Thoracic aorta (tissue), 2 donors: ENCODE results near the gene CCDC117. TPM values are rescaled to one million over a fixed set of nuclear protein-coding genes. Genes with fewer than 3 reads are reported as not detected.
"Not testable (repeated sequence)": the region's sequence is repeated elsewhere in the genome, so short reads cannot be mapped to it uniquely, and the experiment has no call there.

Experiments
- ATAC-seq: fragments of 150-250 bp; one replicate; pipeline ENCODE4 v1.8.0; 2017; ENCODE audit warnings: low read depth; ENCODE audit not compliant: insufficient number of reproducible peaks, low FRiP score
- DNase-seq: peaks from one replicate; pipeline ENCODE4 v3.0.0-alpha.2; 2020; ENCODE audit warnings: low spot score
- H3K27ac ChIP-seq, 2 donors: fragments of 200-600 bp; sonication (generic); 1 replicate in 1 of 2; 2 replicates in 1 of 2; pipeline ENCODE4 v1.5.1; 2016; ENCODE audit warnings: mild to moderate bottlenecking in 2 of 2, moderate library complexity in 2 of 2
- H3K27me3 ChIP-seq: fragments of 200-600 bp; sonication (generic); replicated peaks from 2 replicates; pipeline ENCODE4 v1.6.0; 2016; ENCODE audit warnings: mild to moderate bottlenecking; ENCODE audit not compliant: insufficient read depth
- H3K36me3 ChIP-seq: fragments of 200-600 bp; sonication (generic); one replicate; pipeline ENCODE4 v1.5.1; 2016
- H3K4me1 ChIP-seq, 2 donors: fragments of 200-600 bp; sonication (generic); 1 replicate in 1 of 2; 2 replicates in 1 of 2; pipeline versions ENCODE4 v1.5.1 to v1.6.0; 2016; ENCODE audit warnings: low read depth in 2 of 2, mild to moderate bottlenecking in 1 of 2; ENCODE audit not compliant: control insufficient read depth in 1 of 2
- H3K4me3 ChIP-seq: fragments of 200-600 bp; sonication (generic); 2 replicates; pipeline ENCODE4 v1.5.1; 2016; ENCODE audit warnings: mild to moderate bottlenecking
- H3K9me3 ChIP-seq: fragments of 200-600 bp; sonication (generic); 2 replicates; pipeline ENCODE4 v1.5.1; 2016
- total RNA-seq, 2 donors: library from RNA; depleted of rRNA; stranded (reverse); fragments of >200 nt; gene quantifications; one replicate each; pipeline versions ENCODE4 v1.1.0 to v1.2.3, GENCODE V29; 2016
- TF ChIP-seq, protein P1 (sequence below): fragments of 200-600 bp; sonication (generic); IDR thresholded peaks from one replicate; pipeline ENCODE4 v1.5.1; 2019; ENCODE audit warnings: antibody characterized with exemption

CCDC117 gene
- total RNA-seq, 2 donors from 2014 or later = 15.2 to 18.4 TPM

DNA sequence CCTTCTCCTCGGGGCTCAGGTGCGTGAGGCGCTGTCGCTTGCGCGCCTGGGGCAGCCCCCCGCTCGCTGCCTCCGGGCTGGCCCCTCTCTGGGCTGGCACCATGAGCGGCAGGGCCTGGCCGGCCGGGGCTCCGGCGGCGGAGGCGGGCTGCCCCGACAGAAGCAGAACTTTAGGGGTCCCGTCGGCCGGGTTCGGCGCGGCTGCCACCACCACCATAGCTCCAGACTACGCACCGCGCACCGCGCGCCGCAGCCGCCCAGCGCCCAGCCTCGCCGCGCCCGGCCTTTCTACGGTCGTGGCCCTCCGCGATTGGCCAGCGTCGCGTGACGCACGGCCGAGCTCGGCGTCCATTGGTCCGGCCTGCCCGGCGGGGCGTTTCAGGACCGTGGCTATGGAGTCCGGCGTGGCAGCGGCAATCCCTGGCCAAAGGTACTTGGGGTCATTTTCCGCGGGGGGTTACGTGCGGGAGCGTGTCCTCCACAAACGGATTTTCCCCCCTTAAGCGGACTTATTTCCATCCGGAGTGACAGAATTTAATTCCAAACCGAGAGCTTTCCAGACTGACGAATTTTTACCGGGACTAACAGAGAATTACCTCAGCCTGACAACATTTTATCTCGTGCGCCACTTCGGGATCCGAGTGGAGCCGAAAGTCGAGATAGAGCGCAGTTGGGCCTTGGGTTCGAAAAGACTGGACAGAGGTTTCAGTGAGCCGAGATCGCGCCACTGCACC lies 28.0 kb downstream of the CCDC117 start, which contains the start of gene XBP1:
Gene XBP1, minus strand, starts transcription at position 262 of the 734 bp plus-strand sequence.
- Histone ChIP-seq H3K27ac (peak within 1 kb of the TSS; percentile 100), H3K36me3 (peaks cover 21% of the 10 kb centered on the region), H3K9me3 (no peaks in the 10 kb centered on the region), H3K4me1 (peaks cover 36 to 53% of the 10 kb centered on the region in 2 donors), H3K4me3 (peak within 1 kb of the TSS; percentile 100), H3K27me3 (no peaks in the 10 kb centered on the region)
- peak; percentile 91 for ATAC-seq
- TF ChIP-seq, protein P1, sequence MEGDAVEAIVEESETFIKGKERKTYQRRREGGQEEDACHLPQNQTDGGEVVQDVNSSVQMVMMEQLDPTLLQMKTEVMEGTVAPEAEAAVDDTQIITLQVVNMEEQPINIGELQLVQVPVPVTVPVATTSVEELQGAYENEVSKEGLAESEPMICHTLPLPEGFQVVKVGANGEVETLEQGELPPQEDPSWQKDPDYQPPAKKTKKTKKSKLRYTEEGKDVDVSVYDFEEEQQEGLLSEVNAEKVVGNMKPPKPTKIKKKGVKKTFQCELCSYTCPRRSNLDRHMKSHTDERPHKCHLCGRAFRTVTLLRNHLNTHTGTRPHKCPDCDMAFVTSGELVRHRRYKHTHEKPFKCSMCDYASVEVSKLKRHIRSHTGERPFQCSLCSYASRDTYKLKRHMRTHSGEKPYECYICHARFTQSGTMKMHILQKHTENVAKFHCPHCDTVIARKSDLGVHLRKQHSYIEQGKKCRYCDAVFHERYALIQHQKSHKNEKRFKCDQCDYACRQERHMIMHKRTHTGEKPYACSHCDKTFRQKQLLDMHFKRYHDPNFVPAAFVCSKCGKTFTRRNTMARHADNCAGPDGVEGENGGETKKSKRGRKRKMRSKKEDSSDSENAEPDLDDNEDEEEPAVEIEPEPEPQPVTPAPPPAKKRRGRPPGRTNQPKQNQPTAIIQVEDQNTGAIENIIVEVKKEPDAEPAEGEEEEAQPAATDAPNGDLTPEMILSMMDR = no peak
- peak; percentile 64 for DNase-seq

DNA sequence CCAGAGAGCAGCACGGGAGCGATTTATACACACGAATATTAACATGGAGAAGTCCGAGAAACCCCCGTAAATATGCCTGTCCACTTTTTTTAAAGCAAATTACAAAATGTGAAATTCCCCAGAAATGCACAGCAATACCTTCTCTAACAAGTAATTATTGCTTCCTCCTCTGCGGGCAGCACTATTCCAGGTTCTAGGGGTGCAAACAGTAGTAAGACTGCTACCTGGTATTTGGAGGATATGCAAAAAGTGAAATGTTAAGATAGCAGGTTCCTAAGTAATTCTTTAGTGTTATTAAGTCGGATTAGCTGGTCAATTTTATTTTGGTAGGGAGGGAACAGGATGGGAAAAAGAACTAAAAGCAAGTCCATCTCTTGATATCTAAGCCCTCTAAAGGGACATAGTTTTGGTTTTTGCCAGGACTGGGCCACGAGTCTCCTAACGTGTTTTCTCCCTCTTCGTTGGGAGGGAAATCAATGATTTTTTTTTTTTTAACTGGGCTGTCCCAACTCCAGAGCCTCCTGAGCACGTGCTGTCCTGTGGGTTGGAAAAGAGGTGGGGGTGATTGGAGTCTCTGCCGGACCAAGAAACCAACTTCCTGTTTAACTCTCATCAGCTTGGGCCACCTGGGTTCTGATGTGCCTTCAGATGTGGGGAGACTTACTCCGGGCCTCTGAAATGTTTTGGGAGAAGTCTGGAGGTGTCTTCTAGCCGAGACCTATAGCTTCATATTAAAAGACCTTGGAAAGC lies 29.5 kb downstream of the CCDC117 start:
- ATAC-seq (no peak), DNase-seq (no peak)
- Histone ChIP-seq H3K36me3 (peaks cover 6% of the 10 kb centered on the region), H3K27me3 (no peaks in the 10 kb centered on the region), H3K9me3 (no peaks in the 10 kb centered on the region), H3K27ac (peak overlapping the region in 1 of 2 donors; percentile 41), H3K4me1 (peaks cover 29 to 37% of the 10 kb centered on the region in 2 donors), H3K4me3 (peak overlapping the region; percentile 100)
- TF ChIP-seq, protein P1 = no peak

DNA sequence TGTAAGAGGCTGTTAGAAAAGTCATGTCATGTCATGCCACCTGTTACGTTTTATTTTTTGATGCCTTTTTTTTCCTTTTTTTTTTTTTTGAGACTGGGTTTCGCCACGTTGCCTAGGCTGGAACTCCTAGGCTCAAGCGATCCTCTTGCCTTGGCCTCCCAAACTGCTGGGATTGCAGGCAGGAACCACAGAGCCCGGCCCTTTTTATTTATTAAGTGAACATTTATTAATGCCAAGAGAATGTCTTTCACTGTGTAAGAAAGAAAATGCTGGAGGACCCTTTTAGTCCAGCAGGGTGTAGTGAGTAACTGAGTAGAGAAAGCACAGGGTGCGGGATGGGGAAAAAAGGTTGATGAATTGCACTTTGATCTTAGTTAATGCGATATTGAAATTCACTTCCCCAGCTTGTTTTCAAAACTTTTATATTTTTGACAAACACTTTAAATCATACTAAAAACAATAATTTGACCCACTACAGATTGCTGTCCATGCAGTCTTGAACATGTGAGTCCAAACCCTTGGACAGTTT lies 30.2 kb downstream of the CCDC117 start:
- TF ChIP-seq, protein P1 = no peak
- H3K27ac ChIP-seq = no peak overlapping the region
- no peaks in the 10 kb centered on the region for H3K9me3 ChIP-seq
- DNase-seq = no peak
- H3K4me1 ChIP-seq = peaks cover 24 to 31% of the 10 kb centered on the region in 2 donors
- H3K4me3 ChIP-seq = peak overlapping the region; percentile 100
- no peaks in the 10 kb centered on the region for H3K27me3 ChIP-seq
- ATAC-seq = no peak
- H3K36me3 ChIP-seq = peaks cover 6% of the 10 kb centered on the region

DNA sequence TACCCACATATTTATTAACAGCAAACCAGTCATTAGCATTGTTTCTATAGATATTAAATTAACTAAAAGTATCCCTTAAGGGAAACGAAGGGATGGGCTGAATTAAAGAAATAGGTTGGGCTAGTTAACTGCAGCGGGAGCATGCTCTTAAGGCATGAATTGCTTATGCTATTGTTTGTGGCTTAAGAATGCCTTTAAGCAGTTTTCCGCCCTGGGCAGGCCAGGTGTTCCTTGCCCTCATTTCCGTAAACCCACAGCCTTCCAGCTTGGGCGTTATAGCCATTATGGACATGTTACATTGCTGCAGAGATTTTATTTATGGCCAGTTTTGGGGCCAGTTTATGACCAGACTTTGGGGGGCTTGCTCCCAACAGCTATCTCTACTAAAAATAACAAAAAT lies 32.9 kb downstream of the CCDC117 start:
- peaks cover 14 to 16% of the 10 kb centered on the region in 2 donors for H3K4me1 ChIP-seq
- not testable (repeated sequence) for H3K36me3 ChIP-seq

DNA sequence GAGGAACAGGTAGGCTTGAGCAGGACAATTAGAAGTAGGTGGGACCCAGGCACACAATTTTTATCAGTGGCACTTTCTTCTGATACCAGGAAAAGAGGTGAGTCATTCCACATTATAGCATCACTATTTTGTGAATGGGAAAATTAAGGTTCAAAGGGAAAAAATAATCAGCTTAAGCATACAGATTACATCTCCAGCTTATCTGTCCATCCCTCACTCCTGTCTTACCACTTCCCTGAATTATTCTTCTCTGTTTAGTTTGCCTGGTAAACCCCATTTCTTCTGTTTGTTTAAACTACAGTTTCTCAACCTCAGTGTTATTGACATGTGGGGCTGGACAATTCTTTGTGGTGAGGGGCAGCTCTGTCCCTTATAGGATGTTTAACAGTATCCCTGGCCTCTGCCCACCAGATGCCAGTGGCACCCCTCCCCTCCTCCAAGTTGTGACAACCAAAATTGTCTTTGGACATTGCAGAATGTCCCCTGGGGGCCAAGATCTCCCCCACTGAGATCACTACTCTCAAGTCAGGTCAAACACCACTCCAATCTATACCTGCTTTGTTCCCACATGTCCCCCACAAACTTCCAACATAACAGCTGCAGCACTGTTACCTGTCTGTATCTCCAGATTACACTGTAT lies 36.3 kb downstream of the CCDC117 start:
- Histone ChIP-seq H3K9me3 (no peaks in the 10 kb centered on the region), H3K27ac (no peak overlapping the region), H3K36me3 (peaks cover 6% of the 10 kb centered on the region), H3K27me3 (no peaks in the 10 kb centered on the region), H3K4me1 (peaks cover 0 to 9% of the 10 kb centered on the region in 2 donors), H3K4me3 (no peak overlapping the region)
- no peak for DNase-seq
- TF ChIP-seq, protein P1 = no peak
- no peak for ATAC-seq

More for the DNA sequence above, 32.9 kb downstream of the CCDC117 start:
- H3K4me3 ChIP-seq, DNase-seq, H3K9me3 ChIP-seq, ATAC-seq, H3K27ac ChIP-seq, H3K27me3 ChIP-seq: not testable (repeated sequence)
